LHCN-M2 (cell line): Measurements from ENCODE around the gene PHLPP1. TPM values are rescaled to one million over a fixed set of nuclear protein-coding genes. Genes with fewer than 3 reads are reported as not detected.

Experiments
- DNase-seq: peaks from one replicate; pipeline ENCODE4 v3.0.0-alpha.2; 2012; ENCODE audit warnings: low read depth
- total RNA-seq: library from RNA; depleted of rRNA; stranded (reverse); fragments of >200 nt; gene quantifications from 2 replicates; pipeline ENCODE4 v1.2.3, GENCODE V29; 2014

The PHLPP1 gene
- total RNA-seq, 1 experiment from 2014 or later: 9.6 TPM

GRCh38 chr18:62978251-62979049 is 263.1 kb downstream of the PHLPP1 start:
- DNase-seq: no peak

GRCh38 chr18:62979176-62979575 is 263.8 kb downstream of the PHLPP1 start:
- DNase-seq: peak; percentile 95

GRCh38 chr18:62979900-62980299 is 264.6 kb downstream of the PHLPP1 start:
- DNase-seq: peak; percentile 7

GRCh38 chr18:62981566-62981965 is 266.2 kb downstream of the PHLPP1 start:
- DNase-seq: no peak

- DNase-seq: peak; percentile 48
Measured at GRCh38 chr18:62982600-62983251, 267.4 kb downstream of the PHLPP1 start.

- DNase-seq: no peak
Measured at GRCh38 chr18:62984656-62985315, 269.4 kb downstream of the PHLPP1 start.

- no peak for DNase-seq
Measured at GRCh38 chr18:62986490-62986889, 271.1 kb downstream of the PHLPP1 start.

- DNase-seq: no peak
Measured at GRCh38 chr18:62987055-62987830, 271.9 kb downstream of the PHLPP1 start.

GRCh38 chr18:62987859-62988258 is 272.5 kb downstream of the PHLPP1 start:
- no peak for DNase-seq

- no peak for DNase-seq
Measured at GRCh38 chr18:62988471-62988870, 273.1 kb downstream of the PHLPP1 start.

GRCh38 chr18:62989195-62989594 is 273.9 kb downstream of the PHLPP1 start:
- no peak for DNase-seq

- no peak for DNase-seq
Measured at GRCh38 chr18:62990653-62991052, 275.3 kb downstream of the PHLPP1 start.

- no peak for DNase-seq
Measured at GRCh38 chr18:62991389-62991788, 276.0 kb downstream of the PHLPP1 start.

- no peak for DNase-seq
Measured at GRCh38 chr18:62991959-62992358, 276.6 kb downstream of the PHLPP1 start.

GRCh38 chr18:62992877-62993365 is 277.6 kb downstream of the PHLPP1 start:
- no peak for DNase-seq

- no peak for DNase-seq
Measured at GRCh38 chr18:62996566-62996965, 281.2 kb downstream of the PHLPP1 start.

- DNase-seq: no peak
Measured at GRCh38 chr18:62997076-62997475, 281.7 kb downstream of the PHLPP1 start.

GRCh38 chr18:62998443-62998842 is 283.1 kb downstream of the PHLPP1 start:
- no peak for DNase-seq

- DNase-seq: peak; percentile 29
Measured at GRCh38 chr18:62999392-62999791, 284.1 kb downstream of the PHLPP1 start.

GRCh38 chr18:62999921-63000320 is 284.6 kb downstream of the PHLPP1 start:
- DNase-seq: no peak

- no peak for DNase-seq
Measured at GRCh38 chr18:63000839-63001238, 285.5 kb downstream of the PHLPP1 start.

- no peak for DNase-seq
Measured at GRCh38 chr18:63001861-63002260, 286.5 kb downstream of the PHLPP1 start.
